Stimulated activated CD4-positive, alpha-beta T cell treated with anti-CD3 and anti-CD28 coated beads, Interleukin-15, amount 100 ng/mL, for 1 hour (primary cell): ENCODE results near the gene FAM216B.
"Not testable (repeated sequence)": the region's sequence is repeated elsewhere in the genome, so short reads cannot be mapped to it uniquely, and the experiment has no call there.

Experiments
- DNase-seq, 2 donors: peaks; one replicate each; pipeline ENCODE4 v3.0.0-alpha.2; 2020; ENCODE audit warnings: low read depth in 1 of 2, low spot score in 1 of 2

FAM216B gene

DNA sequence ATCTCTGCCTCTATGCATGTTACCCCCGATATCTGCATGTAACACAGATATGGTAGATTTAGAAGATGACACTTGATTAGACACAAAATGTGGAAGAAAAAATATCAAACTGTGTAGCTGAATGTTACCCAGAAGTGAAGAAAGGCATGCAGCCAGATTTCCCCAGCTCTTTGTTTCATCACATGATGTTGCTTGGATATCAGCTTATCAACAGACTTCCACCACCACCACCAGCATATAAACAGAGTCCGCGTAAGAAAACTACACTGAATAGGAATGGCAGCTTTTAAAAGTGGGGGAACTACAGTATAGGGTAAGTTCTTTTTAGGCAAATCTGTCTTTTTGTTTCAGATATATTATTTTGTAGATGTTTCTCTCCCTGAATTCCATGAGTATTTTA lies at the start of gene FAM216B:
TSS of gene FAM216B (plus strand) at position 233 of the 400 bp plus-strand sequence. CDS start 2,484 bp downstream, outside the sequence.
- DNase-seq = no peak

DNA sequence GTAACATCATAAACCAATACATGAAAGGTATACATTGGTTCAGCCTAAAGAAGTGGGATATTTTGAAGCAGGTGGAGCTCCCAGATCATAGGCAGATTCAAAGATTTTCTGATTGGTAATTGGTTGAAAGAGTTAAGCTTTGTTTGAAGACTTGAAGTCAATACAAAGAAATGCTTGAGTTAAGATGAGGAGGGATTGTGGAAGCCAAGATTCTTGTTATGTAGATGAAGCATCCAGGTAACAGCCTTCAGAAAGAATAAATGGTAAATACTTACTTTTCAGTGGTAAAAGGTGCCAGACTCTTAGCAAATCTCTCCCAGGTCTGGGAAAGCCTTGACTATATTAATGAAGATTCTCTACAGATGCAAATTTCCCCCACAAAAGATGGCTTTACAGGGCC lies 49.3 kb upstream of the FAM216B start:
- DNase-seq = no peak

DNA sequence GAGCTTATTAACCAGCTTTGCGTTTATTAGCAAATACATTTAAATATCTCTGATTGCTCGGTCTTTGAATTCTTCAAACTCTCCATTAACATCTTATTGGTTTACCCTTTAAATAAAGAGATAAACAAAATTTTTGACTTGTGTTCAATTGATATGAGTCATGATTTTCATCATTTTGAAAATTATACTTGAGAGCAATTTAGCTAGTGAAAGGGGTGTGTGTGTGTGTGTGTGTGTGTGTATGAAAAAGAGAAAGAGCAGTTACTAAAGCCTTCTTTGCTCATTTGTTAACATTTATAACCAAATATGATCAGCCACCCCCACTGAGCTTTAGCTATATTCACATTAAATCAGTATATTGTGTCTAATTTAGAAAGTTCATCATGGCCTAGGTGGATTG lies 48.3 kb upstream of the FAM216B start:
- no peak for DNase-seq

DNA sequence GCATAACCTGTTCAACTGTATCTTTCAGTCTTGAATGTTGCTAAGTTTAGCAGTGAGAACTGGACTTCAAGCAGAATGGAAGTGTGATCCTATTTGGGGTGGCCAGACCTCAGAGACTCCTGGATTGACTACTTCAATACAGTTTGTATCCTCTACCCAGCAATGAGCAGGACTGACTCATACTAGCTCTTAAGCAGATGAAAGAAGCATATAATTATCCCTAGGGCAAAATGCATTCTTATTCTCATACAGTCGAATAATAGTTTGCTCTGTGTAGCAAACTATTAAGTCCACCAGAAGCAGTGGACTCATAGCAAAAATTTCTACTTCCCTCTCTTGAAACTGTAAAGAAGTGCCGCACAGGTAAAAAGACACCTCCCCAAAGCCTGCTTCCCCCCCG lies 46.4 kb upstream of the FAM216B start:
- DNase-seq = no peak

- DNase-seq = no peak
Measured at GRCh38 chr13:42740753-42741152, 40.6 kb upstream of the FAM216B start.

- no peak for DNase-seq
Measured at GRCh38 chr13:42741914-42742313, 39.5 kb upstream of the FAM216B start.

- DNase-seq = no peak
Measured at GRCh38 chr13:42745655-42746054, 35.7 kb upstream of the FAM216B start.

- DNase-seq = no peak
Measured at GRCh38 chr13:42746866-42747265, 34.5 kb upstream of the FAM216B start.

- DNase-seq = no peak
Measured at GRCh38 chr13:42747399-42747873, 33.9 kb upstream of the FAM216B start.

- DNase-seq = no peak
Measured at GRCh38 chr13:42750794-42751193, 30.6 kb upstream of the FAM216B start.

DNA sequence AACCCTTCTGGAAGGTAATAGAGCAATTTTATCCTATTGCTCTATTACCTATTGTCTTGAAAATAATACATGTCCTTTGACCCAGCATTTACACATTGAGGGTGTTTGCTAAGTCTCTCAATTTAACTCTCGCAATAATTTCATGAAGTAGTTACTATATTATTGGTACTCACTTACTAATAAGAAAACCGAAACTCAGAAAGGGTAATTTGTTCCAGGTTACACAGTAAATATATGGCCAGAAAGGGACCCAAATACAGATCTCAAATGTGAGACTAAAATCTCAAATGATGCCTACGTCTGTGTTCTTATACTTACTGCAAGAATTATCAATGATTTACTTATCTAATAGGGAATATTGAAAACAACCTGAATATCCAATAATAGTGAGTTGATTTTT lies 29.7 kb upstream of the FAM216B start:
- DNase-seq = no peak

DNA sequence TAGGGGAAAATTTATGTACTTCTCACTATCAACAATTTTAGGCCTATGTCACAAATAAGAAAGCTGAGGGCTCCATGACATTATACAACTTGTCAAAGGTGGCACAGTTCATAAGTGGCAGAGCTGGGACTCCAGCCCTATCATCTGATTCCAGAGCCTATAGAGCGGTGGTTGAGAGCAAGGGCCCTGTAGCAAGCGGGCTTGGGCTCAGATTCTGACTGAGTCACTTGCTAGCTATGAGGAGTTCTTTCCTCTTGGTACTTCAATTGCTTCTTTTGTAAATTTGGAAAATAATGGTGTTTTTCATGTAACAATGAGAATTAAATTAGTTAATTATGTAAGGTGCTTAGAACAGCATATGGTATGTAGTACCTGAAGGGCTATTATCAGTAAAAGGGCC lies 28.7 kb upstream of the FAM216B start:
- no peak for DNase-seq

- DNase-seq = no peak
Measured at GRCh38 chr13:42753697-42754096, 27.7 kb upstream of the FAM216B start.

DNA sequence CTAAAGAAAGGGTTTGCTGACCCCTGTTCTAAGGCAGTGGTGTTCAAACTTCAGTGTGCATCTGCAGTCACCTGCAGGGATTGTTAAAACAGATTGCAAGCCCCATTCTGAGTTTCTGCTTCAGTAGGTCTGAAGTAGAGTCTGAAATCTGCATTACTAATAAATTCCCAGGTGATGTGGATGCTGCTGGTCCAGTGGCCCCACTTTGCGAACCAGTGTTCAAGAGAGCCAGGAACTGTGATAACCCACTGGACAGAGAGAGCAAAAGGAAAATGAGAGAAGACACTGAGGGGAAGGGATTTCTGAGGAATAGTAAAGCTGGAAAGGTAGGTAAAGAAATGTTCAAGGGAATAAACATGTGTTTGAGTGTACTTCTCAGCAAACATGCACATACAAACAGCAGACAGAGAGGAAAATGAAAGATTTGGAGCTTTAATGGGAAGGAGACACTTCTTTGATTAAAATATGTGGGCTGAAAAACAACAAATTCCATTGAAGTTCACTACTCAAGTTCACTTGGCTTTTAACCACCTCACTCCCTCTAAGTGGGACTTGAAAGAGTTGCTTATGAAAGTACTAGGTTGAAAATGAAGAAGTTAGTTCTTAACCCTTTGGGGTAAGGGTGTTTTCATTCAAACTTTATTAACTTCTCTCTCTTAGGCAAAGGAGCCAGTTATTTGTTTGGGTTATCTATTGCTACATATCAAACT lies 26.4 kb upstream of the FAM216B start:
- DNase-seq = no peak

DNA sequence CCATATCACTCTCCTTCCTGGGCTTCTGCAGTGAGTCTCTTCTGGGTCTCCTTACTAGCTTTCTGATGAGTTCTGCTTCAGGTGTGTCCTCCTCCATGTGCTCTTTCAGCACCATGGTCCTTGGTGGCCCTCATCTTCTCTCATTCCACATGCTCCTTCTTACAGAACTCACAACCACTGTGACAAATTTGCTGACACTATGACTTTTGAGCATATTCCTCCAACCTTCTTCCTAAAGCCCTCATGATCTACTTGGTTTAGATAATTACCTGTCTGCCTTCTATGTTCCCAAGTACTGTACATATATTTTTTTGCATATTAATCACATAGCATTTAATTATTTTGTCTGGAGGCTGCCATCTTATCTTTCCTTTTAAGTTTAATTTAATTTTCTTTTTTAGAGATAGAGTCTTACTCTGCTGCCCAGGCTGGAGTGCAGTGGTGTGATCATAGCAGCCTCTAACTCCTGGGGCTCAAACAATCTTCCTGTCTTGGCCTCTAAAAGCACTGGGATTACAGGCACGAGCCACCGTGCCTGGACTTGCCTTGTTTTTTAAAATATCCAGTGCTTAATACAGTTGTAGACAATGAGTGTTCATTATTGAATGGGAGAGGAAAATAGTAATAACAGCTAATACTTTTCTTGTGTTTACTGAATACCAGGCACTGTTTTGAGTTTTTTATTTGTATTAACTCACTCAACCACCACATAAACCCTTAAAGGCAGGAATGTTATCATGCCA lies 23.5 kb upstream of the FAM216B start:
- DNase-seq = no peak

DNA sequence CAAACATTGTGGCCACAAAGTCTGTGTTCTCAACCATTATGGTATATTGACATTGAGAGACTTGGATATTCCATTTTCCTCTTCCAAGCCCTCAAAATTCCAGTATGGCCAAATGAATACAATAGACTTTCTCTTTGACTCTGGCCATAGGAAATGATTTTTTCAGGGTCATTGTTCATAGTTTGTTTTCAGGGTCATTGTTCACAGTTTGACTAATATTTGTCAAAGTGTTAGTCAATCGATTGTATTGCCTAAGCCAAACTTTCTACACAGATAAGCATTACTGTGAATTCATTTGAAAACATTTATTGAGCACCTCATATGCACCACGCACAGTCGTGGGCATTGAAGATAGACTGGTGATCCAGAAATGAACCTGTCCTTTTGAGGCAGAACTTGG lies 22.9 kb upstream of the FAM216B start:
- DNase-seq = no peak

DNA sequence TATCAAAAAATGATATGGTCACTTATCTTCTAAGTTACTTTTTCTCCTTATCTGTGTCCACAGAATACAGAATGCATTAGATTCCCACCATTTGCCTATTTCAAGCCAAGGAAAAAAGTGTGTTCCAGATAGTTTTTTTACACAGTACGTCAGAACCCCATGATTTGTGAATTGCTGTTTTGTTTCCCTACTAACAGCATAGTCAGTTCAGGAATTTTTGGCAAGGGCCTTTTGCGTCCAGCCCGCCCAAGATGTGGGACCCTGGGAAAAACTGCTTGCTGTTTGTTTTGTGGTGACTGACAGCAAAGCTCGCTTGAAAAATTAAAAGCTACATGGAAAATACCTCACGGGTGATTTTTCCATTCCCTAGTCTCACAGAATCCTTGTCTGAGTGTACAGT lies 20.4 kb upstream of the FAM216B start:
- no peak for DNase-seq

DNA sequence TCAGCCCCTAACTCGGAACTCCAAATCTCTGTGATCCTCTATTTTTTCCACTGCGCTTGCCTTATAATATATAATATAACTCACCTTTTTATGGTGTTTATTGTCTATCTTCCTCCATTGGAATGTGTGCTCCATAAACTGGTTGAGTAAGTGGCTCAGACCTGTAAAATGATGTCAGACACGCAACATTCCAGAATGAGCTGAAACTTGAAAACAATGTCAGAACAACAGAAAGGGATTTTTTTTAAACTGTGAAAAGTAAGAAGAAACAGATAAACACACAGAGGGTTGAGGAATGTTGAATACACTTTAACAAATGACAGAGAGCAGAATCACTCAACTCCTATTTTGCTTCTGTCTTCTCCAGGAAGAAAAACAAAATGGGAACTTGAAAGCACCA lies 19.1 kb upstream of the FAM216B start:
- DNase-seq = no peak

GRCh38 chr13:42762917-42763316 lies 18.5 kb upstream of the FAM216B start:
- no peak for DNase-seq

GRCh38 chr13:42766016-42766415 lies 15.4 kb upstream of the FAM216B start:
- DNase-seq = no peak

DNA sequence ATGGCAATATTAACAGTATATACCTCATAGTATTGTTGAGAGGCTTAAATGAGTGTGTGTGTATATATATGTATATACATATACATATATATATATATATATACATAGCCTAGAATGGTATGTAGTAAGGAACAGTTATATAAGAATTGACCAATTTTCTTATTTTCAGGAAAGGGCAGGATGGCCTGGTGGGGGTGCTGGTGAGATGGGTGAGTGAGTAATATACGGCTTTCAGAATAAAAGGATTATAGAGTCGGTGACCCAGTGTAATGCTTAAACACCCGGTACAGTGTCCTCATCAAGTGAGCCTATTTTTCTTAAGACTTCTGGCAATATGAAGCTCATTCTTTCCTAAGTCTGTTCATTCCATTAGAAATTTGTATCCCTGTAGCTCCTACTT lies 11.7 kb upstream of the FAM216B start:
- no peak for DNase-seq

- DNase-seq = not testable (repeated sequence)
Measured at GRCh38 chr13:42776558-42776957, 4.8 kb upstream of the FAM216B start.

GRCh38 chr13:42777467-42777866 lies 3.9 kb upstream of the FAM216B start:
- no peak for DNase-seq
